H1 (cell line): Measurements from ENCODE around the gene ZNF587B. TPM values are rescaled to one million over a fixed set of nuclear protein-coding genes. Genes with fewer than 3 reads are reported as not detected.
"Not testable (repeated sequence)": the region's sequence is repeated elsewhere in the genome, so short reads cannot be mapped to it uniquely, and the experiment has no call there.

ENCODE experiments used
- CTCF ChIA-PET: fragments of 300-600 bp; sonication (Branson Sonifier 250); formaldehyde crosslinking; loops from one replicate; lab custom pipeline; 2021; ENCODE audit not compliant: partially characterized antibody; lab: Charles Lee
- POLR2A ChIA-PET: fragments of 300-600 bp; sonication (Branson Sonifier 250); formaldehyde crosslinking; loops from one replicate; lab custom pipeline; 2021; ENCODE audit warnings: inconsistent platforms; ENCODE audit not compliant: partially characterized antibody; lab: Charles Lee
- DNase-seq, 2 experiments: peaks; one replicate each; pipeline versions ENCODE4 v3.0.0 to v3.0.0-alpha.2; 2010 to 2022; ENCODE audit warnings: low spot score in 2 of 2, low read depth in 1 of 2, mixed read lengths in 1 of 2
- FAIRE-seq: peaks from 2 replicates; lab custom pipeline; 2011; peaks lifted over from hg19 to GRCh38; lab: Jason Lieb, UNC
- H2AFZ ChIP-seq: 2 replicates; pipeline ENCODE4 v1.8.1; 2012; ENCODE audit warnings: low read length, inconsistent platforms
- H2AK5ac ChIP-seq: 2 replicates; pipeline ENCODE4 v1.6.1; 2013; ENCODE audit warnings: low read depth, low read length
- H2BK120ac ChIP-seq: replicated peaks from 2 replicates; pipeline ENCODE3; 2013; ENCODE audit warnings: low read depth, low read length, inconsistent platforms
- H2BK12ac ChIP-seq: 2 replicates; pipeline ENCODE4 v1.6.1; 2013; ENCODE audit warnings: low read depth, low read length
- H2BK15ac ChIP-seq: 2 replicates; pipeline ENCODE4 v1.6.1; 2013; ENCODE audit warnings: low read length
- H2BK20ac ChIP-seq: 2 replicates; pipeline ENCODE4 v1.6.1; 2013; ENCODE audit warnings: low read length
- H2BK5ac ChIP-seq: 2 replicates; pipeline ENCODE4 v1.6.1; 2013; ENCODE audit warnings: low read depth, low read length
- H3K14ac ChIP-seq: 2 replicates; pipeline ENCODE4 v1.6.1; 2013; ENCODE audit warnings: inconsistent platforms; ENCODE audit not compliant: insufficient read length
- H3K18ac ChIP-seq: 2 replicates; pipeline ENCODE4 v1.6.1; 2013; ENCODE audit warnings: low read length; ENCODE audit errors: extremely low read depth
- H3K23ac ChIP-seq: 2 replicates; pipeline ENCODE4 v1.6.1; 2013; ENCODE audit warnings: inconsistent platforms; ENCODE audit not compliant: insufficient read length
- H3K23me2 ChIP-seq: 2 replicates; pipeline ENCODE4 v1.6.1; 2013; ENCODE audit warnings: low read depth, low read length
- H3K27ac ChIP-seq: 2 replicates; pipeline ENCODE4 v1.6.1; 2011; ENCODE audit warnings: low read depth, low read length, inconsistent platforms
- H3K27me3 ChIP-seq, 4 experiments: replicated peaks in 1 of 4; 1 replicate in 1 of 4; 2 replicates in 3 of 4; pipeline versions ENCODE4 v1.6.1 to v1.8.1; 2011 to 2013; ENCODE audit warnings: low read length in 3 of 4, mild to moderate bottlenecking in 3 of 4, inconsistent platforms in 2 of 4, mixed read lengths in 2 of 4, moderate library complexity in 1 of 4; ENCODE audit not compliant: control insufficient read depth in 3 of 4, insufficient read depth in 3 of 4; ENCODE audit errors: extremely low read depth in 1 of 4
- H3K36me3 ChIP-seq, 4 experiments: 2 replicates each; pipeline versions ENCODE4 v1.6.1 to v1.8.1; 2011 to 2013; ENCODE audit warnings: mild to moderate bottlenecking in 4 of 4, low read length in 3 of 4, moderate library complexity in 2 of 4, control low read depth in 1 of 4, inconsistent platforms in 1 of 4; ENCODE audit not compliant: insufficient read depth in 4 of 4, control insufficient read depth in 2 of 4
- H3K4ac ChIP-seq: replicated peaks from 2 replicates; pipeline ENCODE3; 2013; ENCODE audit warnings: low read length, low read depth, mixed read lengths, inconsistent platforms; ENCODE audit not compliant: insufficient read length
- H3K4me1 ChIP-seq, 4 experiments: replicated peaks in 1 of 4; 1 replicate in 1 of 4; 2 replicates in 3 of 4; pipeline versions ENCODE4 v1.6.1 to v1.8.1; 2011 to 2013; ENCODE audit warnings: low read length in 3 of 4, inconsistent platforms in 2 of 4, mixed read lengths in 1 of 4; ENCODE audit not compliant: insufficient read depth in 4 of 4, control insufficient read depth in 3 of 4
- H3K4me2 ChIP-seq, 2 experiments: 2 replicates each; pipeline versions ENCODE4 v1.6.1 to v1.8.1; 2011 to 2013; ENCODE audit warnings: low read depth in 2 of 2, low read length in 2 of 2, control low read depth in 1 of 2, inconsistent platforms in 1 of 2, mild to moderate bottlenecking in 1 of 2; ENCODE audit not compliant: insufficient read depth in 1 of 2
- H3K4me3 ChIP-seq, 4 experiments: fragments of 200-600, 300-600 bp in 1 of 4; sonication (generic), shearing (Covaris generic), sonication (Bioruptor Twin) in 1 of 4; 2 replicates each; pipeline versions ENCODE4 v1.5.1 to v1.8.1; 2011 to 2016; ENCODE audit warnings: low read length in 4 of 4, low read depth in 3 of 4, control low read depth in 2 of 4, inconsistent platforms in 2 of 4, mild to moderate bottlenecking in 2 of 4, mixed read lengths in 1 of 4, moderate library complexity in 1 of 4; ENCODE audit not compliant: insufficient read depth in 2 of 4; ENCODE audit errors: extremely low read depth in 1 of 4
- H3K56ac ChIP-seq: replicated peaks from 2 replicates; pipeline ENCODE3; 2013; ENCODE audit warnings: low read depth, mild to moderate bottlenecking, mixed read lengths, low read length, inconsistent platforms; ENCODE audit not compliant: insufficient read length
- H3K79me1 ChIP-seq: 2 replicates; pipeline ENCODE4 v1.6.1; 2013; ENCODE audit warnings: low read depth, low read length, control low read depth
- H3K79me2 ChIP-seq, 2 experiments: 2 replicates each; pipeline versions ENCODE4 v1.6.1 to v1.8.1; 2012 to 2013; ENCODE audit warnings: low read length in 2 of 2, mild to moderate bottlenecking in 2 of 2, inconsistent platforms in 1 of 2; ENCODE audit not compliant: insufficient read depth in 2 of 2, control insufficient read depth in 1 of 2
- H3K9ac ChIP-seq, 4 experiments: replicated peaks in 1 of 4; 1 replicate in 1 of 4; 2 replicates in 3 of 4; pipeline versions ENCODE4 v1.6.1 to v1.8.1; 2011 to 2013; ENCODE audit warnings: low read depth in 3 of 4, low read length in 3 of 4, control low read depth in 2 of 4, mild to moderate bottlenecking in 2 of 4, moderate library complexity in 2 of 4, inconsistent platforms in 1 of 4; ENCODE audit errors: extremely low read depth in 1 of 4
- H3K9me3 ChIP-seq, 2 experiments: 2 replicates each; pipeline versions ENCODE4 v1.6.1 to v1.8.1; 2012 to 2013; ENCODE audit warnings: mild to moderate bottlenecking in 2 of 2, moderate library complexity in 2 of 2, control low read depth in 1 of 2, inconsistent platforms in 1 of 2, low read depth in 1 of 2, low read length in 1 of 2, mixed read lengths in 1 of 2; ENCODE audit not compliant: insufficient read depth in 2 of 2
- H4K20me1 ChIP-seq, 2 experiments: replicated peaks in 1 of 2; 2 replicates each; pipeline versions ENCODE3 to v1.8.1; 2011 to 2013; ENCODE audit warnings: inconsistent platforms in 2 of 2, low read length in 2 of 2, mild to moderate bottlenecking in 1 of 2; ENCODE audit not compliant: insufficient read depth in 2 of 2, control insufficient read depth in 1 of 2
- H4K5ac ChIP-seq: 2 replicates; pipeline ENCODE4 v1.6.1; 2013; ENCODE audit warnings: low read length, low read depth, mixed read lengths, inconsistent platforms; ENCODE audit not compliant: insufficient read length
- H4K8ac ChIP-seq: 2 replicates; pipeline ENCODE4 v1.8.0; 2013; ENCODE audit warnings: mild to moderate bottlenecking, moderate library complexity, low read length, inconsistent platforms; ENCODE audit not compliant: insufficient read depth; ENCODE audit errors: extremely low read depth
- H4K91ac ChIP-seq: replicated peaks from 2 replicates; pipeline ENCODE3; 2013; ENCODE audit warnings: low read length, mixed read lengths, inconsistent platforms; ENCODE audit not compliant: insufficient read length
- WGBS, 2 experiments: shearing (Covaris generic) in 1 of 2; methylation state at CpG; one replicate each; pipeline versions ENCODE4 v1.1.6 to v1.1.7; 2013 to 2015; ENCODE audit warnings: low lambda C conversion rate in 2 of 2, mixed read lengths in 2 of 2, inconsistent platforms in 1 of 2, low coverage in 1 of 2, missing lambda C conversion rate in 1 of 2; ENCODE audit not compliant: insufficient replicate concordance in 2 of 2, insufficient coverage in 1 of 2, insufficient read length in 1 of 2; ENCODE audit errors: extremely low coverage in 1 of 2, missing lambda C conversion rate in 1 of 2; 5-methylcytosine and 5-hydroxymethylcytosine counted together
- polyA plus RNA-seq, 7 experiments: library from polyadenylated mRNA; depleted of rRNA in 3 of 7; stranded (reverse) in 5 of 7; unstranded in 2 of 7; fragments of >200 nt in 5 of 7; fragments of 200-250 nt in 2 of 7; gene quantifications; 1 replicate in 5 of 7; 2 replicates in 1 of 7; 4 replicates in 1 of 7; pipeline versions ENCODE4 v1.2.1 to v1.2.3, GENCODE V29; 2011 to 2013; ENCODE audit warnings: missing spikeins in 2 of 7, mixed read lengths in 2 of 7
- total RNA-seq: library from RNA; stranded (reverse); fragmentation: NEBNext Ultra II Directional; extraction: Animal tissue kit (Norgen Biotek cat#: 25700); gene quantifications from 2 replicates; pipeline ENCODE4 v1.2.1, GENCODE V29; 2021

Gene ZNF587B
- total and polyA plus RNA-seq, 2 of the 8 experiments (the other 6 are each of a cell fraction or from before 2014, with no cell fraction given): 13.8 to 60.1 TPM

- H4K5ac ChIP-seq, H3K9ac ChIP-seq, H2BK5ac ChIP-seq, H3K79me2 ChIP-seq, H3K4me2 ChIP-seq, H4K91ac ChIP-seq, H4K20me1 ChIP-seq, H3K9me3 ChIP-seq, H3K23me2 ChIP-seq, H2BK20ac ChIP-seq, H3K23ac ChIP-seq, H2AFZ ChIP-seq, H3K4me3 ChIP-seq, FAIRE-seq, H3K18ac ChIP-seq, POLR2A ChIA-PET, H3K79me1 ChIP-seq, H2BK15ac ChIP-seq, H3K27ac ChIP-seq, H3K27me3 ChIP-seq, DNase-seq, H2BK12ac ChIP-seq, H3K14ac ChIP-seq, H2BK120ac ChIP-seq, H4K8ac ChIP-seq, H2AK5ac ChIP-seq, H3K56ac ChIP-seq, H3K4ac ChIP-seq: not testable (repeated sequence)
- peaks cover 0 to 13% (median 3%) of the 10 kb centered on the region in 4 experiments; a peak in 3 of 8 replicates for H3K36me3 ChIP-seq
- CTCF ChIA-PET: interaction anchor here (0.6 to 1.3 kb wide), 2 partner anchors 11 to 1489 kb away, joined by 3 read pairs; no protein-coding TSS in a partner anchor
- peaks cover 3 to 13% (median 5%) of the 10 kb centered on the region in 4 experiments; a peak in 6 of 7 replicates for H3K4me1 ChIP-seq
- WGBS, 2 experiments: 94% methylated on average over 1 of the region's 1 CpG; no CpG with 5 or more reads in 1 of the 2 experiments
Measured at GRCh38 chr19:57796580-57796979, 33.5 kb upstream of the ZNF587B start.
